Cardiac muscle cell (in vitro differentiated cells and primary cell): ENCODE measurements around the gene TM9SF4. TPM values are rescaled to one million over a fixed set of nuclear protein-coding genes. Genes with fewer than 3 reads are reported as not detected.
A peak's percentile ranks its signal among the peaks of the same experiment; 100 is the strongest.

ENCODE experiments used
- DNase-seq, 2 donors: peaks; one replicate each; pipeline versions ENCODE4 v3.0.0 to v3.0.0-alpha.2; 2010 to 2017; ENCODE audit warnings: low read depth in 1 of 2, low spot score in 1 of 2
- H3K27ac ChIP-seq: fragments of 200-600 bp; sonication (generic); 2 replicates; pipeline ENCODE4 v1.5.1; 2016
- H3K27me3 ChIP-seq: fragments of 200-600 bp; sonication (generic); 2 replicates; pipeline ENCODE4 v1.6.0; 2016; ENCODE audit warnings: control low read depth
- H3K36me3 ChIP-seq: fragments of 200-600 bp; sonication (generic); 2 replicates; pipeline ENCODE4 v1.5.1; 2016; ENCODE audit warnings: control low read depth
- H3K4me1 ChIP-seq: fragments of 200-600 bp; sonication (generic); 2 replicates; pipeline ENCODE4 v1.8.1; 2017; ENCODE audit warnings: low read depth, mild to moderate bottlenecking, mixed run types
- H3K4me3 ChIP-seq: fragments of 200-600 bp; sonication (generic); 2 replicates; pipeline ENCODE4 v1.5.1; 2016; ENCODE audit warnings: mild to moderate bottlenecking
- H3K9me3 ChIP-seq: fragments of 200-600 bp; sonication (generic); 2 replicates; pipeline ENCODE4 v1.5.1; 2017; ENCODE audit warnings: low read depth, mild to moderate bottlenecking, control low read depth
- CTCF ChIP-seq: IDR thresholded peaks from 2 replicates; pipeline ENCODE4 v1.5.1; 2012; ENCODE audit warnings: low read depth, mild to moderate bottlenecking, low read length
- polyA plus RNA-seq: library from polyadenylated mRNA; unstranded; fragments of >200 nt; fragmentation: Nextera tagmentation; extraction: Ambion mirVana; gene quantifications from 2 replicates; pipeline ENCODE4 v1.2.1, GENCODE V29; 2016
- total RNA-seq: library from RNA; depleted of rRNA; stranded (reverse); fragments of >200 nt; gene quantifications from 2 replicates; pipeline ENCODE4 v1.2.3, GENCODE V29; 2016

TM9SF4 gene
- total and polyA plus RNA-seq, 2 experiments from 2014 or later, result 52.5 to 54.6 TPM

GRCh38 chr20:32186506-32186905 lies 77.0 kb downstream of the TM9SF4 start:
- H3K4me3 ChIP-seq, result no peak overlapping the region
- no peak overlapping the region for H3K27ac ChIP-seq

GRCh38 chr20:32188376-32189122 lies 79.0 kb downstream of the TM9SF4 start:
- no peaks in the 10 kb centered on the region for H3K27me3 ChIP-seq
- H3K4me3 ChIP-seq, result no peak overlapping the region
- no peaks in the 10 kb centered on the region for H3K9me3 ChIP-seq
- DNase-seq, result no peak
- TF ChIP-seq CTCF, result no peak
- peaks cover 7% of the 10 kb centered on the region for H3K4me1 ChIP-seq
- no peak overlapping the region for H3K27ac ChIP-seq
- no peaks in the 10 kb centered on the region for H3K36me3 ChIP-seq

More at GRCh38 chr20:32186506-32186905, 77.0 kb downstream of the TM9SF4 start:
- H3K36me3 ChIP-seq, result no peaks in the 10 kb centered on the region
- H3K4me1 ChIP-seq, result peaks cover 7% of the 10 kb centered on the region
- no peak for DNase-seq
- H3K9me3 ChIP-seq, result no peaks in the 10 kb centered on the region
- no peaks in the 10 kb centered on the region for H3K27me3 ChIP-seq
- TF ChIP-seq CTCF, result no peak

- Histone ChIP-seq H3K27me3 (no peaks in the 10 kb centered on the region), H3K4me1 (peaks cover 11% of the 10 kb centered on the region), H3K4me3 (no peak overlapping the region), H3K36me3 (no peaks in the 10 kb centered on the region), H3K9me3 (no peaks in the 10 kb centered on the region), H3K27ac (no peak overlapping the region)
- no peak for DNase-seq
- no peak for TF ChIP-seq CTCF
Measured at GRCh38 chr20:32189123-32189410, 79.6 kb downstream of the TM9SF4 start.

- Histone ChIP-seq H3K36me3 (peaks cover 3% of the 10 kb centered on the region), H3K27me3 (no peaks in the 10 kb centered on the region), H3K4me3 (peak overlapping the region; percentile 30), H3K4me1 (peaks cover 15% of the 10 kb centered on the region), H3K27ac (peak overlapping the region; percentile 13), H3K9me3 (no peaks in the 10 kb centered on the region)
- no peak for TF ChIP-seq CTCF
- DNase-seq, result peak; percentile 50 to 70
Measured at GRCh38 chr20:32189691-32190615, 80.4 kb downstream of the TM9SF4 start.

GRCh38 chr20:32190616-32191415 lies 81.3 kb downstream of the TM9SF4 start:
- H3K9me3 ChIP-seq, result no peaks in the 10 kb centered on the region
- no peak for DNase-seq
- no peaks in the 10 kb centered on the region for H3K27me3 ChIP-seq
- H3K4me3 ChIP-seq, result peak overlapping the region; percentile 30
- H3K4me1 ChIP-seq, result peaks cover 12% of the 10 kb centered on the region
- peaks cover 10% of the 10 kb centered on the region for H3K36me3 ChIP-seq
- TF ChIP-seq CTCF, result no peak
- peak overlapping the region; percentile 13 for H3K27ac ChIP-seq
